ENCODE results near the gene INHBA.

INHBA gene

GRCh38 chr7:41730161-41730560 lies 27.3 kb upstream of the INHBA start:
- H3K27ac ChIP-seq = peak overlapping the region; percentile 32
- TF ChIP-seq, protein P1, sequence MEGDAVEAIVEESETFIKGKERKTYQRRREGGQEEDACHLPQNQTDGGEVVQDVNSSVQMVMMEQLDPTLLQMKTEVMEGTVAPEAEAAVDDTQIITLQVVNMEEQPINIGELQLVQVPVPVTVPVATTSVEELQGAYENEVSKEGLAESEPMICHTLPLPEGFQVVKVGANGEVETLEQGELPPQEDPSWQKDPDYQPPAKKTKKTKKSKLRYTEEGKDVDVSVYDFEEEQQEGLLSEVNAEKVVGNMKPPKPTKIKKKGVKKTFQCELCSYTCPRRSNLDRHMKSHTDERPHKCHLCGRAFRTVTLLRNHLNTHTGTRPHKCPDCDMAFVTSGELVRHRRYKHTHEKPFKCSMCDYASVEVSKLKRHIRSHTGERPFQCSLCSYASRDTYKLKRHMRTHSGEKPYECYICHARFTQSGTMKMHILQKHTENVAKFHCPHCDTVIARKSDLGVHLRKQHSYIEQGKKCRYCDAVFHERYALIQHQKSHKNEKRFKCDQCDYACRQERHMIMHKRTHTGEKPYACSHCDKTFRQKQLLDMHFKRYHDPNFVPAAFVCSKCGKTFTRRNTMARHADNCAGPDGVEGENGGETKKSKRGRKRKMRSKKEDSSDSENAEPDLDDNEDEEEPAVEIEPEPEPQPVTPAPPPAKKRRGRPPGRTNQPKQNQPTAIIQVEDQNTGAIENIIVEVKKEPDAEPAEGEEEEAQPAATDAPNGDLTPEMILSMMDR (conservative IDR thresholded peaks at IDR 0.05) = no peak

DNA sequence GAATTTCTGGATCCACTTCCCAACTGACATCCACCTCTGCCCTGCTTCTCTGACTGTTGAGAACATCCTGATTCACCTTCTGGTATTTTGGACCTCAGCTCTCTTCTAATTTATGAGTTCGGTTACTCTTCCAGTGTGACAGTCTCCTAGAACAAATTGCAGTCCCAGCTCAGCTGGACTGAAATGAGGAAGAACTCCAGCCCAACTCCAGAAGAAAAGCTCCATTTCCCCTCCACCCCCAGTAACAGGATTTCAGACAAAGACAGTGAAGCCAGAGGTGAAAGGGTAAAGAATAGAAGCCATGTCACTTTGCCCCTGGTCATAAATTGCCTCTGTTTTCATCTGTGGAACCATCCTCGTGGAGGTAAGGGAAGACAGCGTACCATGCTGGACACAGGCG lies 26.2 kb upstream of the INHBA start:
- no peak overlapping the region for H3K27ac ChIP-seq
- TF ChIP-seq, protein P1 (conservative IDR thresholded peaks at IDR 0.05) = no peak

GRCh38 chr7:41725013-41725412 lies 22.1 kb upstream of the INHBA start:
- TF ChIP-seq, protein P1 (conservative IDR thresholded peaks at IDR 0.05) = no peak

DNA sequence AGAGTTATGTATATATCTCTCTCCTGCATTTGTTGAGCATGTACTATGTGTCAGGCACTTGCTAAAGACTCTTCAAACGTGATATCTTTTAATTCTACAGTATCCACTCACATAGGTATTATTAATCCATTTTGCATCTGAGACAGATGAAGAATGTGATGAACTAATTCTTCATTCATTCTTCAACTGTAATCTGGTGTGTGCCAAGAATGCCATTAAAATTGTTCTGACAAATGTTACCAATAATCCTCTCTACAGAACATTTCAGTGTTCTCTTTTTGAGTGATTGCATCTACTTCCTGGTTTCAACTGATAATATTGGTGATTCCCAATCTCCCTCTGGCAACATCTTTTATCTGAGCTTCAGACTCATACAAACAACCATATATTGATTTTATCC lies 18.0 kb upstream of the INHBA start:
- TF ChIP-seq, protein P1 (conservative IDR thresholded peaks at IDR 0.05) = no peak
- H3K27ac ChIP-seq = no peak overlapping the region

More at GRCh38 chr7:41725013-41725412, 22.1 kb upstream of the INHBA start:
- H3K27ac ChIP-seq = no peak overlapping the region

DNA sequence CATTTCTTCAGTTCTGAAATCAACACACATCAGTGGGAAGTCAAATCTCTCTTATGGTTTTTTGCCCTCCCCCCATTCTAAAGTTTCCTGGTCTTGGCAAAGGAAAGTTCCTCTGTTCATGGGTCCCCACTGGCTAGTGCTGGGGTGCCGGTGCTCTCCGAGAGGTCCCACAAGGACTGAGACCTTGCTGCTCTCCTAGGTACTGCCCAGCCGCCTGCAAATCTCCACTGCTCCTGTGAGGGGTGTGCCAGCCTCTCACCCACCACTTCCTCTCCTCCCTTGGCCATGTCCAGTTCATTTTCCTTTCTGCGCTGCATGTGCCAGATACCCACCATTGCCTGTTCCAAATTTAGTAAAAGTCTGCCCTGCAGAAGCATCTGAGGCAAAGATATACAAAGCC lies 17.2 kb upstream of the INHBA start:
- TF ChIP-seq, protein P1 (conservative IDR thresholded peaks at IDR 0.05) = no peak
- no peak overlapping the region for H3K27ac ChIP-seq

DNA sequence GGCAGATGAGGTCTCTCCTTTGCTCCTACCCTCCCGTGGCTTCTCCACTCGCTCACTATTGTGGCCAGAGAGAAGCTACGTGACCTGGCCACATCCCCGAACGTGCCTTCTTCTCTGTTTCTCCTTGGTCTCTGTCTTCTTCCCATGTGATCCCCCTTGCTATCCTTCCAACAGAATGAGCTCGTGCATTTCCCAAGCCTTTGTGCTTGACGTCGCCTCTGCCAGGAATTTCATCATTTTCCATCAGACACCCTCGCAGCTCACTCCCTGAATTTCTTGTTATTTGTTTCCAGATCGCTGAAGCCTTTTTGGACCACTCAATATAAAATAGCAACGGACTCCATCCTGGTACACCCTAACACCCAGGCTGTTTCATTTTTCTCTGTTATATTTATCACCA lies 13.8 kb upstream of the INHBA start:
- TF ChIP-seq, protein P1 (conservative IDR thresholded peaks at IDR 0.05) = no peak
- no peak overlapping the region for H3K27ac ChIP-seq

- no peak overlapping the region for H3K27ac ChIP-seq
- TF ChIP-seq, protein P1 (conservative IDR thresholded peaks at IDR 0.05) = no peak
Measured at GRCh38 chr7:41715000-41715399, 12.1 kb upstream of the INHBA start.

Data from VCaP (cell line).